Heart right ventricle (tissue), 16 donors: Measurements from ENCODE around the gene SLC2A9. TPM values are rescaled to one million over a fixed set of nuclear protein-coding genes. Genes with fewer than 3 reads are reported as not detected.

Experiments used
- ATAC-seq, 8 donors: fragments of 200-7000 bp; cut with Tn5 transposase; one replicate each; pipeline ENCODE4 v1.9.1; 2020; ENCODE audit warnings: mild to moderate bottlenecking in 8 of 8, moderate library complexity in 8 of 8, moderate number of reproducible peaks in 1 of 8
- DNase-seq, 2 donors: peaks; one replicate each; pipeline ENCODE4 v3.0.0-alpha.2; 2020
- H3K27ac ChIP-seq, 10 donors: fragments of 200-600 bp; sonication (generic) in 2 of 10; one replicate each; pipeline versions ENCODE4 v1.5.0 to v1.8.0; 2020 to 2022; ENCODE audit warnings: mild to moderate bottlenecking in 3 of 10
- H3K27me3 ChIP-seq, 7 donors: fragments of 200-600 bp; one replicate each; pipeline ENCODE4 v1.8.0; 2021 to 2022; ENCODE audit warnings: mild to moderate bottlenecking in 2 of 7
- H3K36me3 ChIP-seq, 9 donors: fragments of 200-600 bp; sonication (generic) in 1 of 9; one replicate each; pipeline versions ENCODE4 v1.5.0 to v1.8.0; 2020 to 2022; ENCODE audit warnings: mild to moderate bottlenecking in 2 of 9
- H3K4me1 ChIP-seq, 9 donors: fragments of 200-600 bp; sonication (generic) in 1 of 9; one replicate each; pipeline versions ENCODE4 v1.5.0 to v1.8.0; 2020 to 2022; ENCODE audit warnings: mild to moderate bottlenecking in 4 of 9
- H3K4me3 ChIP-seq, 10 donors: fragments of 200-600 bp; sonication (generic) in 2 of 10; one replicate each; pipeline versions ENCODE4 v1.5.0 to v1.8.0; 2020 to 2022; ENCODE audit warnings: mild to moderate bottlenecking in 7 of 10, moderate library complexity in 2 of 10
- H3K9me3 ChIP-seq, 11 donors: fragments of 200-600 bp in 10 of 11; sonication (generic) in 2 of 11; one replicate each; pipeline versions ENCODE4 v1.5.0 to v1.8.0; 2013 to 2022; ENCODE audit warnings: mild to moderate bottlenecking in 2 of 11, control low read depth in 1 of 11, moderate library complexity in 1 of 11
- WGBS, 2 donors: extraction: QIAGEN DNeasy Blood & Tissue Kit; methylation state at CpG; one replicate each; pipeline ENCODE4 v1.1.7; 2013; ENCODE audit warnings: inconsistent platforms in 1 of 2; 5-methylcytosine and 5-hydroxymethylcytosine counted together
- intact Hi-C, 10 donors: fragments of 100-400 bp; cut with DNase I; formaldehyde crosslinking; loops; one replicate each; pipeline versions ENCODE4 v1.11.1 to v1.14.2; 2022
- polyA plus RNA-seq, 2 donors: library from polyadenylated mRNA; stranded (reverse); fragments of 200-250 nt; gene quantifications; one replicate each; pipeline ENCODE4 v1.2.3, GENCODE V29; 2013
- total RNA-seq, 10 donors: library from RNA; stranded (reverse); fragmentation: NEBNext Ultra II Directional in 3 of 10; extraction: Animal tissue kit (Norgen Biotek cat#: 25700) in 3 of 10; gene quantifications; one replicate each; pipeline versions ENCODE4 v1.2.1 to v1.2.4, GENCODE V29; 2021 to 2023
- TF ChIP-seq, protein P1 (sequence below), 9 donors: fragments of 200-600 bp; sonication (generic) in 2 of 9; IDR thresholded peaks; one replicate each; pipeline versions ENCODE4 v1.5.0 to v1.8.0; 2021 to 2022; ENCODE audit warnings: antibody characterized with exemption in 9 of 9, mild to moderate bottlenecking in 5 of 9, moderate library complexity in 1 of 9
- donor health status: Arrhythmogenic right ventricular cardiomyopathy.
- donor health status: ischemic (EF 13 %, LVEDD 7.1; RV severe dilation, severe dysfunction).
- donor health status: healthy with polysubstance abuse.
- donor health status: DM: no; HTN: yes; CAD: no.
- donor health status: DM: no; HTN: no; CAD: no.
- donor health status: ischemic (EF 25% LVEDD 6.9; RV normal size, moderate dysfunction).
- donor health status: ischemic (EF 25% LVEDD 5.7; RV mildly dilated, moderate dysfunction).
- donor health status: healthy.
- donor health status: DM: yes; HTN: yes; CAD: no.
- donor health status: Ischemic cardiomyopathy.
- donor health status: ischemic (EF 35%, LVEDD 5.7; RV mildly dilated, moderate dysfunction).
- donor health status: nonischemic (EF 11% LVEDD 7.7; RV severe dilation, severe dysfunction).
- donor health status: DM: yes; HTN: yes; CAD: no.
- donor health status: PGD.
- donor health status: ischemic (EF 29% LVEDD 5.4; RV normal size, mild dysfunction).
- donor health status: nonischemic (EF 23%, LVEDD 6.1; RV moderate dilation, normal function).

Gene SLC2A9
- total and polyA plus RNA-seq, 12 donors, result 3.1 to 10.9 (median 5.5) TPM

DNA sequence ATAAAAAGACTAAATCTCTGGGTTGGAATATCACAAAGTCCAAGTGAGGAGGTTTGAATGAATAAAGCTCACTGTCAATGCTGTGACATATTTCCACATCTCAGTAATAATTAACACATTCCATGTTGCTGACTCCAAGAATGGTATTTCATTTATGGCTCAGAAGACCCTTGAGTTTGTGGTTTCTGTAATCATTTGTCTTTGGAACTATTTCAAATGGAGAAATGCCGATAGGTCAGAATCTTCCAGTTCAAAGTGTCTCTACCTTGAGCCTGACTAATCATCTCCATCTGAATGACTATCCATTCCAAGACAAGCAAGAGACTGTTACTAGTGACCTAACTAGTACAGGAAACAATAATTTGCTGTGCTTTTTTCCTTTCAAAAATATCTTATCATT lies 24.2 kb upstream of the SLC2A9 start:
- Histone ChIP-seq H3K36me3 (no peaks in the 10 kb centered on the region), H3K27me3 (no peaks in the 10 kb centered on the region), H3K4me1 (peaks cover 0 to 22% (median 0%) of the 10 kb centered on the region in 9 donors), H3K4me3 (no peak overlapping the region), H3K27ac (peak overlapping the region in 1 of 10 donors; percentile 50), H3K9me3 (peaks cover 0 to 17% (median 0%) of the 10 kb centered on the region in 11 donors)
- intact Hi-C loops, result loop anchor here in 1 of 10 donors (5.0 kb wide), 1 partner anchor 402 kb away; no protein-coding TSS in a partner anchor
- TF ChIP-seq, protein P1, sequence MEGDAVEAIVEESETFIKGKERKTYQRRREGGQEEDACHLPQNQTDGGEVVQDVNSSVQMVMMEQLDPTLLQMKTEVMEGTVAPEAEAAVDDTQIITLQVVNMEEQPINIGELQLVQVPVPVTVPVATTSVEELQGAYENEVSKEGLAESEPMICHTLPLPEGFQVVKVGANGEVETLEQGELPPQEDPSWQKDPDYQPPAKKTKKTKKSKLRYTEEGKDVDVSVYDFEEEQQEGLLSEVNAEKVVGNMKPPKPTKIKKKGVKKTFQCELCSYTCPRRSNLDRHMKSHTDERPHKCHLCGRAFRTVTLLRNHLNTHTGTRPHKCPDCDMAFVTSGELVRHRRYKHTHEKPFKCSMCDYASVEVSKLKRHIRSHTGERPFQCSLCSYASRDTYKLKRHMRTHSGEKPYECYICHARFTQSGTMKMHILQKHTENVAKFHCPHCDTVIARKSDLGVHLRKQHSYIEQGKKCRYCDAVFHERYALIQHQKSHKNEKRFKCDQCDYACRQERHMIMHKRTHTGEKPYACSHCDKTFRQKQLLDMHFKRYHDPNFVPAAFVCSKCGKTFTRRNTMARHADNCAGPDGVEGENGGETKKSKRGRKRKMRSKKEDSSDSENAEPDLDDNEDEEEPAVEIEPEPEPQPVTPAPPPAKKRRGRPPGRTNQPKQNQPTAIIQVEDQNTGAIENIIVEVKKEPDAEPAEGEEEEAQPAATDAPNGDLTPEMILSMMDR (IDR thresholded peaks at IDR 0.05), result no peak
- ATAC-seq (no peak), DNase-seq (no peak)
- 72 to 81% methylated on average over 1 of the region's 1 CpG for WGBS, 2 donors

DNA sequence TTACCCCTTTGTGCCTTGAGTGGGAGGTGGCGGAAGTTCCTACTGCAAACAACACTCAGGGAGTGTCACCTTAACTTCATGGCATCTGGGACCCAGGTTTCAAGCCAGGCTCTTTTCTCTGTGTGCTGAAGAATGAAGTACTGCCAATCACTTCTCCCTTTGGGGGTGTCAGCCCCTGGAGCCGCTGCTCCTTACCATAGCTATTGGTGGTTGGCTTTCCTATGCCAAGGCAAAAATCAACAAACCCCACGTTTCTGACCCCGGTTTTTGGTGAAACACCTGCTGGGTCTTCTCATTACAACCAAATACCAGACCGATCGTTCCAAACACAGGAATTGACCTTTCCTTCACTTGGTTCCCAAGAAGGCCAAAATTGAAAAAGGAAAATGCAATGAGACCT lies 19.7 kb upstream of the SLC2A9 start:
- no peak overlapping the region for H3K4me3 ChIP-seq
- no peak overlapping the region for H3K27ac ChIP-seq
- 88 to 91% methylated on average over 6 of the region's 6 CpGs for WGBS, 2 donors
- peaks cover 0 to 19% (median 0%) of the 10 kb centered on the region in 9 donors for H3K4me1 ChIP-seq
- TF ChIP-seq, protein P1 (IDR thresholded peaks at IDR 0.05), result no peak
- no peak for ATAC-seq
- H3K9me3 ChIP-seq, result peaks cover 0 to 17% (median 0%) of the 10 kb centered on the region in 11 donors
- no peaks in the 10 kb centered on the region for H3K27me3 ChIP-seq
- intact Hi-C loops, result no loop called here
- H3K36me3 ChIP-seq, result no peaks in the 10 kb centered on the region
- DNase-seq, result no peak

DNA sequence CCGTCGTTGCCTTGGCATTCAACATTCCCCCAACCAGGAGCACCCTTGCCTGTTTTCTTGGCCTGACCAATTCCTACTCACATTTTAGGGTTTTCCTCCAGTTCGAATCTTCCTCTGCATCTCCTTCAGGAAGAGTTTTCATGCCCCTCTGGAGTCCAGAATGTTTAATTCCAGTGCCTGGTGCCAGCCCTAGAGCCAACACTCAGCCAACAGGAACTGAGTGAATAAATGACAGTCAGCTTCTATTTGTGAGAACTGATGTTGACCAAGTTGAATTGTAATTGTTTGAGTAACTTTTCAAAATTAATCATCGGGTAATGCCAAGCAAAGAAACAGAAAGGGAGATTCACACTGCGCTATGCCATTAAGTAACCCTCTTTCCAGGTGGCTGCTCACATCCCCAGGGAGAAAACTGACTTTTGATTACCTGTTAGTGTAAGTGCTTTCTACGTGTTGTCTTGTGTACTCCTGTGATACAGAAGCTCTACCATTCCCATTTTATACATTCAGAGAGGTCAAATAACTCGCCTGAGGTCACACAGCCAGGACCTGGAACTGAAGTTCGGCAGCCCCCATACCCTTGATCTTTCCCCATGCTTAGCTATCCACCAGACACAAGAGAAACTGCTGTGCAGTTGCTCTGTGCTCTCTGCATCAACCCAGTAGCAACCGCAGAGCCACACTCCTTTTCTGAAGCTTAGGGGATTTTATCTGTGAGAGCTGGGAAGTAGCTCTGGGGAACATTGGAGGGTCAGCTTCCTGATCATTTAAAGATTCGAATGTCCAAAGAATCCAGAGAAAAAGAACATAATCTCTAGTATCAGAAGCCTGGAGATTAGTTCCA lies 19.0 kb upstream of the SLC2A9 start:
- intact Hi-C loops, result no loop called here
- peaks cover 0 to 17% (median 0%) of the 10 kb centered on the region in 11 donors for H3K9me3 ChIP-seq
- TF ChIP-seq, protein P1 (IDR thresholded peaks at IDR 0.05), result no peak
- H3K4me3 ChIP-seq, result no peak overlapping the region
- no peak for DNase-seq
- no peak overlapping the region for H3K27ac ChIP-seq
- no peaks in the 10 kb centered on the region for H3K27me3 ChIP-seq
- no peak for ATAC-seq
- WGBS, 2 donors, result 89% methylated on average over 10 of the region's 10 CpGs
- H3K4me1 ChIP-seq, result peaks cover 0 to 15% (median 0%) of the 10 kb centered on the region in 9 donors
- H3K36me3 ChIP-seq, result no peaks in the 10 kb centered on the region

DNA sequence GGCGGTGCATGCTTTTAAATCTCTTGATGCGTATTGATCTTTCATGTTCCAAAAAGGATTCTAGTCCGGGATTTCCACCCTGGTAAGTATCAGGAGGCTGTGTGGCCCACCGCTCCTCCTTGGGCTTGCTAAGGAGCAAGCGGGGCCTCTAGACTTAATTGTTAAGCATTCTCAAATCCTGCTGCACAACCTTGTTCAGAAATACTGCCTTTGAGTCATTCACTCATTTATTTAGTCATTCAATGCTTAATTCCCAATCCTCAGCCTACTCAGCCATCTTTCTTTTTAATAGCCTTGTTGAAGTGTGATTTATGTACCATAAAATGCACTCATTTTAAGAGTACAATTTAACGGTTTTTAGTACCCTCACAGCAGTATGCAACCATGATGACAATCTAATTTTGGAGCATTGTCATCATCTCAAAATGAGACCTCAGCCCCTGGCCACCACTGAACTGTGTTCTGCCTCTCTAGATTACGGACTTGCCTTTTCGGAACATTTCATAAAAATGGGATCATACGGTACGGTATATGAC lies 15.6 kb upstream of the SLC2A9 start:
- Histone ChIP-seq H3K4me1 (peaks cover 5 to 31% (median 26%) of the 10 kb centered on the region in 9 donors), H3K27ac (no peak overlapping the region), H3K36me3 (no peaks in the 10 kb centered on the region), H3K4me3 (no peak overlapping the region), H3K27me3 (no peaks in the 10 kb centered on the region), H3K9me3 (peaks cover 0 to under 1% (median 0%) of the 10 kb centered on the region in 11 donors)
- 84 to 95% methylated on average over 10 of the region's 10 CpGs for WGBS, 2 donors
- TF ChIP-seq, protein P1 (IDR thresholded peaks at IDR 0.05), result no peak
- ATAC-seq (no peak), DNase-seq (no peak)
- intact Hi-C loops, result no loop called here
